IPS DF 6.9 (cell line): Measurements from ENCODE around the gene SERPINI1.

Experiments used
- DNase-seq: peaks from one replicate; pipeline ENCODE4 v3.0.0-alpha.2; 2013; ENCODE audit warnings: low read depth, low spot score
- H3K27ac ChIP-seq: one replicate; pipeline ENCODE4 v1.5.1; 2013; ENCODE audit warnings: low read length, control low read depth
- H3K27me3 ChIP-seq: 2 replicates; pipeline ENCODE4 v1.6.1; 2013; ENCODE audit warnings: mild to moderate bottlenecking, low read length; ENCODE audit not compliant: control insufficient read depth, insufficient read depth
- H3K36me3 ChIP-seq: 2 replicates; pipeline ENCODE4 v1.6.1; 2013; ENCODE audit warnings: low read length; ENCODE audit not compliant: control insufficient read depth, insufficient read depth
- H3K4me1 ChIP-seq: 2 replicates; pipeline ENCODE4 v1.6.1; 2013; ENCODE audit warnings: low read length; ENCODE audit not compliant: control insufficient read depth, insufficient read depth
- H3K4me3 ChIP-seq: 2 replicates; pipeline ENCODE4 v1.5.1; 2013; ENCODE audit warnings: mild to moderate bottlenecking, low read length
- H3K9me3 ChIP-seq: 2 replicates; pipeline ENCODE4 v1.6.1; 2013; ENCODE audit warnings: low read length, inconsistent platforms; ENCODE audit not compliant: control insufficient read depth, insufficient read depth
- whole genome bisulfite sequencing: extraction: QIAGEN DNeasy Blood & Tissue Kit; methylation state at CpG from one replicate; pipeline ENCODE4 v1.1.7; 2013; ENCODE audit warnings: mixed read lengths, missing lambda C conversion rate; ENCODE audit not compliant: insufficient read length, insufficient coverage; 5-methylcytosine and 5-hydroxymethylcytosine counted together

SERPINI1 gene

GRCh38 chr3:167859610-167860009 is 124.1 kb downstream of the SERPINI1 start:
- no peaks in the 10 kb centered on the region for H3K9me3 ChIP-seq
- no peaks in the 10 kb centered on the region for H3K4me1 ChIP-seq
- H3K27ac ChIP-seq, result no peak overlapping the region
- no peak overlapping the region for H3K4me3 ChIP-seq
- no CpG with 5 or more reads among the region's 1 CpG for WGBS
- H3K27me3 ChIP-seq, result no peaks in the 10 kb centered on the region
- no peaks in the 10 kb centered on the region for H3K36me3 ChIP-seq
- no peak for DNase-seq

GRCh38 chr3:167861649-167862048 is 126.1 kb downstream of the SERPINI1 start:
- no peak overlapping the region for H3K4me3 ChIP-seq
- H3K4me1 ChIP-seq, result no peaks in the 10 kb centered on the region
- no peaks in the 10 kb centered on the region for H3K27me3 ChIP-seq
- no peaks in the 10 kb centered on the region for H3K9me3 ChIP-seq
- DNase-seq, result no peak
- H3K27ac ChIP-seq, result no peak overlapping the region
- H3K36me3 ChIP-seq, result no peaks in the 10 kb centered on the region
- no CpG with 5 or more reads among the region's 3 CpGs for WGBS

GRCh38 chr3:167862104-167862730 is 126.7 kb downstream of the SERPINI1 start:
- Histone ChIP-seq H3K4me1 (no peaks in the 10 kb centered on the region), H3K4me3 (no peak overlapping the region), H3K9me3 (no peaks in the 10 kb centered on the region), H3K27ac (no peak overlapping the region), H3K36me3 (no peaks in the 10 kb centered on the region), H3K27me3 (no peaks in the 10 kb centered on the region)
- no peak for DNase-seq
- WGBS, result no CpG with 5 or more reads among the region's 6 CpGs

GRCh38 chr3:167863811-167864551 is 128.5 kb downstream of the SERPINI1 start:
- H3K27ac ChIP-seq, result no peak overlapping the region
- no peak for DNase-seq
- no CpG with 5 or more reads among the region's 9 CpGs for WGBS

GRCh38 chr3:167864552-167864874 is 129.0 kb downstream of the SERPINI1 start:
- H3K27ac ChIP-seq, result no peak overlapping the region
- H3K4me1 ChIP-seq, result no peaks in the 10 kb centered on the region
- no peak overlapping the region for H3K4me3 ChIP-seq
- no peaks in the 10 kb centered on the region for H3K36me3 ChIP-seq
- H3K9me3 ChIP-seq, result no peaks in the 10 kb centered on the region
- DNase-seq, result no peak
- no CpG with 5 or more reads among the region's 1 CpG for WGBS
- no peaks in the 10 kb centered on the region for H3K27me3 ChIP-seq

More at GRCh38 chr3:167863811-167864551, 128.5 kb downstream of the SERPINI1 start:
- H3K4me1 ChIP-seq, result no peaks in the 10 kb centered on the region
- no peak overlapping the region for H3K4me3 ChIP-seq
- no peaks in the 10 kb centered on the region for H3K9me3 ChIP-seq
- no peaks in the 10 kb centered on the region for H3K36me3 ChIP-seq
- no peaks in the 10 kb centered on the region for H3K27me3 ChIP-seq

- H3K27ac ChIP-seq, result no peak overlapping the region
- no peaks in the 10 kb centered on the region for H3K27me3 ChIP-seq
- H3K4me1 ChIP-seq, result no peaks in the 10 kb centered on the region
- H3K36me3 ChIP-seq, result no peaks in the 10 kb centered on the region
- no peak for DNase-seq
- WGBS, result no CpG with 5 or more reads among the region's 1 CpG
- H3K9me3 ChIP-seq, result no peaks in the 10 kb centered on the region
- H3K4me3 ChIP-seq, result no peak overlapping the region
Measured at GRCh38 chr3:167866331-167866730, 130.8 kb downstream of the SERPINI1 start.

- no CpG with 5 or more reads among the region's 1 CpG for WGBS
- Histone ChIP-seq H3K27ac (no peak overlapping the region), H3K9me3 (no peaks in the 10 kb centered on the region), H3K4me1 (no peaks in the 10 kb centered on the region), H3K27me3 (no peaks in the 10 kb centered on the region), H3K36me3 (no peaks in the 10 kb centered on the region), H3K4me3 (no peak overlapping the region)
- no peak for DNase-seq
Measured at GRCh38 chr3:167867981-167868380, 132.5 kb downstream of the SERPINI1 start.

- Histone ChIP-seq H3K36me3 (no peaks in the 10 kb centered on the region), H3K27ac (no peak overlapping the region), H3K4me1 (no peaks in the 10 kb centered on the region), H3K27me3 (no peaks in the 10 kb centered on the region), H3K4me3 (no peak overlapping the region), H3K9me3 (no peaks in the 10 kb centered on the region)
- no CpG with 5 or more reads among the region's 4 CpGs for whole genome bisulfite sequencing
- DNase-seq, result no peak
Measured at GRCh38 chr3:167870181-167870580, 134.7 kb downstream of the SERPINI1 start.

GRCh38 chr3:167870759-167871158 is 135.2 kb downstream of the SERPINI1 start:
- Histone ChIP-seq H3K4me1 (no peaks in the 10 kb centered on the region), H3K4me3 (no peak overlapping the region), H3K9me3 (no peaks in the 10 kb centered on the region), H3K36me3 (no peaks in the 10 kb centered on the region), H3K27me3 (no peaks in the 10 kb centered on the region), H3K27ac (no peak overlapping the region)
- no CpG with 5 or more reads among the region's 4 CpGs for WGBS
- no peak for DNase-seq

- no peak overlapping the region for H3K27ac ChIP-seq
- no peak overlapping the region for H3K4me3 ChIP-seq
- no CpG with 5 or more reads among the region's 3 CpGs for WGBS
- no peaks in the 10 kb centered on the region for H3K9me3 ChIP-seq
- H3K36me3 ChIP-seq, result no peaks in the 10 kb centered on the region
- H3K4me1 ChIP-seq, result no peaks in the 10 kb centered on the region
- no peak for DNase-seq
- H3K27me3 ChIP-seq, result no peaks in the 10 kb centered on the region
Measured at GRCh38 chr3:167872032-167872431, 136.5 kb downstream of the SERPINI1 start.

GRCh38 chr3:167872941-167873340 is 137.4 kb downstream of the SERPINI1 start:
- no peak overlapping the region for H3K4me3 ChIP-seq
- H3K4me1 ChIP-seq, result no peaks in the 10 kb centered on the region
- no peaks in the 10 kb centered on the region for H3K27me3 ChIP-seq
- H3K36me3 ChIP-seq, result no peaks in the 10 kb centered on the region
- DNase-seq, result no peak
- no peak overlapping the region for H3K27ac ChIP-seq
- H3K9me3 ChIP-seq, result no peaks in the 10 kb centered on the region
- WGBS, result no CpG with 5 or more reads among the region's 1 CpG
